RWPE1 (cell line): ENCODE results near the gene CREB5.

Source experiments
- CTCF ChIA-PET: fragments of 350-600 bp; sonication (Branson Sonifier 250); formaldehyde crosslinking; extraction: SDS; loops from one replicate; lab custom pipeline; 2021; lab: Yijun Ruan, JAX
- POLR2A ChIA-PET: fragments of 400-600 bp; formaldehyde crosslinking; extraction: SDS; loops from one replicate; lab custom pipeline; 2020; ENCODE audit warnings: antibody characterized with exemption; ENCODE audit not compliant: low non-redundant PET; lab: Yijun Ruan, JAX
- DNase-seq: peaks from one replicate; pipeline ENCODE4 v3.0.0; 2012; ENCODE audit warnings: low spot score
- H3K27ac ChIP-seq: fragments of 450-650 bp; 2 replicates; pipeline ENCODE4 v1.5.1; 2017
- TF ChIP-seq, protein P1 (sequence below): fragments of 450-650 bp; conservative IDR thresholded peaks from 2 replicates; pipeline ENCODE4 v1.5.1; 2017; ENCODE audit warnings: low read depth, mild to moderate bottlenecking

CREB5 gene

DNA sequence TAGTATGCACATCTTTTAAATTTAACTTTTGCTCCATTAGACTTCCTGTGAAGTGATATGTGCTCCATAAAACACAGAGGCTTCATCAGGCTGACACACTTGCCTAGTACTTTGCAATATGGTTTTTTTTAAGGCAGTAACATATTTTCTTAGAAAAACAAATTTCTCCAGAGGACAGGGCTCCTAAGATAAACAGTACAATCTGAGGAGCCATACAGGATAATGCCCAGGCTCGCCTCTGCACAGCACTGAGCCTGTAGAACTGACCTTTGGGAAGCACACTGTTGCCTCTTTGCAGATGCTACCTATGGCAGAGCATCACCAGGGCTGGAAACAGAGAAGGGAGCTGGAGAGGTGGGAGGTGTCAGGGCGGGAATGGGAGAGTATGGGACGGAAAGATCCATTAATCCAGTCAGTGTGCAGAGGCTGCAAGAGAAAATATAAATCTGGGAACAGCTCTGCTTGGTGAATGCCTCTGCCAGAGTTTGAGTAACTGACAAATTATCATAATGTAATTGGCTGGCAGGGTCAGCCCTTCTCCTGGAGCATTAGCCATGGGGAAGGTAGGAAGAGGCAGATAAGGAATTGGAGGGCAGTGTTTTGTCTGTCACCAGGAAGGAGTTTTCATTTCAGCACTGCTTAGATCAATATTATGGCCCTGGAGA is 132.3 kb downstream of the CREB5 start:
- CTCF ChIA-PET: interaction anchor here (0.7 kb wide), 1 partner anchor 82 kb away, joined by 3 read pairs; no protein-coding TSS in a partner anchor
- TF ChIP-seq, protein P1, sequence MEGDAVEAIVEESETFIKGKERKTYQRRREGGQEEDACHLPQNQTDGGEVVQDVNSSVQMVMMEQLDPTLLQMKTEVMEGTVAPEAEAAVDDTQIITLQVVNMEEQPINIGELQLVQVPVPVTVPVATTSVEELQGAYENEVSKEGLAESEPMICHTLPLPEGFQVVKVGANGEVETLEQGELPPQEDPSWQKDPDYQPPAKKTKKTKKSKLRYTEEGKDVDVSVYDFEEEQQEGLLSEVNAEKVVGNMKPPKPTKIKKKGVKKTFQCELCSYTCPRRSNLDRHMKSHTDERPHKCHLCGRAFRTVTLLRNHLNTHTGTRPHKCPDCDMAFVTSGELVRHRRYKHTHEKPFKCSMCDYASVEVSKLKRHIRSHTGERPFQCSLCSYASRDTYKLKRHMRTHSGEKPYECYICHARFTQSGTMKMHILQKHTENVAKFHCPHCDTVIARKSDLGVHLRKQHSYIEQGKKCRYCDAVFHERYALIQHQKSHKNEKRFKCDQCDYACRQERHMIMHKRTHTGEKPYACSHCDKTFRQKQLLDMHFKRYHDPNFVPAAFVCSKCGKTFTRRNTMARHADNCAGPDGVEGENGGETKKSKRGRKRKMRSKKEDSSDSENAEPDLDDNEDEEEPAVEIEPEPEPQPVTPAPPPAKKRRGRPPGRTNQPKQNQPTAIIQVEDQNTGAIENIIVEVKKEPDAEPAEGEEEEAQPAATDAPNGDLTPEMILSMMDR: no peak
- POLR2A ChIA-PET: no interaction called here
- no peak for DNase-seq
- H3K27ac ChIP-seq: no peak overlapping the region

DNA sequence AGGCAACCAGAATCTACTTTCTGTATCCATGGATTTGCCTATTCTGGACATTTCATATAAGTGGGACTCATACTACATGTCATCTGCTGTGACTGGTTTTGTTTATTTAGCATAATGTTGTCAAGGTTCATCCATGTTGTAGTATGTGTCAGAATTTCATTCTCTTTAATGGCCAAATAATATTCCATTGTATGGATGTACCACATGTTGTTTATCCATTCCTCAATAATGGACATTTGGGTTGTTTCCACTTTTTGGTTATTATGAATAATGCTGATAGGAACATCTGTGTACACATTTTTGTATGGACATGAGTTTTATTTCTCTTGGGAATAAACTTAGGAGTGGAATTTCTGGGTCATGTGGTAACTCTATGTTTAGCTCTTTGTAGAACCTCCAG is 133.7 kb downstream of the CREB5 start:
- DNase-seq: no peak
- ChIA-PET CTCF (no interaction called here), POLR2A (no interaction called here)
- TF ChIP-seq, protein P1: no peak
- no peak overlapping the region for H3K27ac ChIP-seq

DNA sequence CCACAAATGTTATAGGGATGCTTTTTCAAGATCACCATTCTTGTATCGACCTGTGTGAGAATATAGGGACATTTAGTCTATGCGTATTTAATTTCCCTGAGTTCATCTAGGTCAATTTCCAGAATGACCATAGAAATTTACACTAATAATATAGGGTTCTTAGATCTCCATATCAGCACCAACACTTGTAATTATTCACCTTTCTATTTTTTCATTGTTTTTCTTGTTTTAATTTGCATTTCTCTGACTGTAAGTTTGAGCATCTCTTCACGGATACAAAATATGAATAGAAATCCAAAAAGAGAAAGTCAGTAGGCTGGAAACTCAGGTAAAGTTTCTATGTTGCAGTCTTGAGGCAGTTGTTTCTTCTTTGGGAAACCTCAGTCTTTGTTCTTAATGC is 134.8 kb downstream of the CREB5 start:
- TF ChIP-seq, protein P1: no peak
- no peak for DNase-seq
- ChIA-PET CTCF (interaction anchor here (0.5 kb wide), 1 partner anchor 10 kb away, joined by 4 read pairs; no protein-coding TSS in a partner anchor), POLR2A (no interaction called here)
- H3K27ac ChIP-seq: no peak overlapping the region

- H3K27ac ChIP-seq: no peak overlapping the region
- no peak for DNase-seq
- TF ChIP-seq, protein P1: no peak
- ChIA-PET CTCF (interaction anchor here (0.7 kb wide), 1 partner anchor 74 kb away, joined by 3 read pairs; no protein-coding TSS in a partner anchor), POLR2A (no interaction called here)
These were observed 136.1 kb downstream of the CREB5 start for GRCh38 chr7:28548416-28548815.

GRCh38 chr7:28549998-28550397 is 137.7 kb downstream of the CREB5 start:
- no peak overlapping the region for H3K27ac ChIP-seq
- DNase-seq: no peak
- TF ChIP-seq, protein P1: no peak
- ChIA-PET CTCF (no interaction called here), POLR2A (no interaction called here)

- H3K27ac ChIP-seq: no peak overlapping the region
- DNase-seq: no peak
- ChIA-PET CTCF (no interaction called here), POLR2A (no interaction called here)
- TF ChIP-seq, protein P1: no peak
These were observed 138.4 kb downstream of the CREB5 start for GRCh38 chr7:28550580-28551186.
